HG03457 (cell line): ENCODE results near the gene ZSWIM3.
"Not testable (repeated sequence)": the region's sequence is repeated elsewhere in the genome, so short reads cannot be mapped to it uniquely, and the experiment has no call there.

Experiments
- ATAC-seq: cut with Tn5 transposase; IDR thresholded peaks from one replicate; pipeline ENCODE4 v1.9.1; 2021; ENCODE audit warnings: moderate number of reproducible peaks; ENCODE audit not compliant: unreplicated experiment

ZSWIM3 gene

DNA sequence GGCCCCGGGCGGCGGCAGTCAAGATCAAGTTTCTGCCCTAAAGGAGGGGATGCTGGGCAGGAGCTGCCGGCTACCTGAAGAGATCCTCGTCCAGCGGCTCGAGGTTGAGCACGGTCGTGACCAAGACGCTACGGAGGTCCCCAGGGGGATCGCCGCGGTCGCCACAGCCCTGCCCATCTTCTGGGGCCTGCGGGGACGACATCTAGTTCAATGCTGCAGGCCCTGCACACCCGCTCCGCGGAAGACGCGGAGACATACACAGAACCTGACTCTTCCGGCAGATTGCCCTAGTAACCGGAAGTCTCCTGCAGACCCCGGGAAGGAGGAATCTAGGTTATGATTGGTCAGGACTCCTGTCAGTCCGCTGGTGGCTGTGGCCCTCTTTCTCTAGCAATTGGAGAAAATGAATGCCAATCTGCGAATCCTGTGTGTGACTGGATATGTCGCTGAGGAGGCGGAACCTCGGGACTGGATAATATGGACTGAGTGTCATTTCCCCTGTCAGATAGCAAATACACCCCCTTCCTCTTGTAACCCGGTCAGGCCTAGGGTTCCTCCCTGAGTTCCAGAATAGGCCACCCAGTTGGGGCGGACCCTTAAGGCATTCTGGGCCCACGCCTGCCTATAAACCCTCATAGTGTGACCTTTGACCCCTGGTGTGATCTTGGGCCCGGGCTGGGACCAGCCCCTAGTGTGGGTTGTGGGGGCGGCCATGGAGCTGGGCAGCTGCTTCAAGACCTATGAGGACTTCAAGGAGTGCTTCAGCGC lies at the start of gene ZSWIM3, which contains the start of gene ACOT8:
Gene ZSWIM3, plus strand, starts transcription at position 501 of the 768 bp plus-strand sequence. Its CDS starts 212 bp downstream, at position 713.
Gene ACOT8, minus strand, starts transcription at position 279 of the 768 bp plus-strand sequence. Its CDS starts 77 bp downstream, at position 202.
- peak; percentile 83 for ATAC-seq

GRCh38 chr20:45810191-45810970 lies 47.0 kb upstream of the ZSWIM3 start:
- no peak for ATAC-seq

DNA sequence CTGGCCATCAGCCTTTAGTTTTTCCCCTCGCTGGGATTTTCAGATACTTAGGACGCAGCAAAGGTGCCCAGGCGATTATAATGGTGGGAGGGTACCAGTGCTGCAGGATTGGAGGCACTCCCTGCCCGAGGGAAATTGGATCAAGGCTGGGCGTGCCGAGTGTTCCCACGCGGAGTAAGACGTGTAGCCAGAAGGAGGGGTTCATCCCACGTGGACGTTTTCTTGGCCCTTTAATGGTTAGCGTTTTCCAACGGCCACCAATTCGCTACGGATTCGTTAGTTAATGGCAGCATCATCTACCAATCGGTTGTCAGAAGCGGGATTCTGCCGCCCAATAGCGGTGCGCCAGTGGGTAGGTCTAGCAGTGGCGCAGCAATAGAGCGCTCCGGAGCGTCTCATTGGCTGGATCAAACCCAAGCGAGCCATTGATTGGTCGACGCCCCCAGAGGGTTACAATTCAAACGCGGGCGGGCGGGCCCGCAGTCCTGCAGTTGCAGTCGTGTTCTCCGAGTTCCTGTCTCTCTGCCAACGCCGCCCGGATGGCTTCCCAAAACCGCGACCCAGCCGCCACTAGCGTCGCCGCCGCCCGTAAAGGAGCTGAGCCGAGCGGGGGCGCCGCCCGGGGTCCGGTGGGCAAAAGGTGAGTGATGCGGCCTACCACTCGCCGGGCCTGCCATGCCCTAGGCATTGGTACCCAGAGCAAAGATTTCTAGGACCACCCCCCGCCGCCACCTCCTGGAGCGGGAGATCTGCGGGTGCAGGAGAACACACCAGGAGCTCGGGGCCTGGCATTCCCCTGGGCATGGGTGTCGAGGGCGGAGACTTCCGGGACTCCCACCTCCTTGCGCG lies 45.0 kb upstream of the ZSWIM3 start, which contains the start of gene UBE2C:
Gene UBE2C, plus strand, starts transcription at position 488 of the 849 bp plus-strand sequence. Its CDS starts 52 bp downstream, at position 540.
- ATAC-seq: peak; percentile 85

GRCh38 chr20:45813006-45813340 lies 44.4 kb upstream of the ZSWIM3 start:
- ATAC-seq: no peak

GRCh38 chr20:45813489-45813888 lies 43.9 kb upstream of the ZSWIM3 start:
- no peak for ATAC-seq

DNA sequence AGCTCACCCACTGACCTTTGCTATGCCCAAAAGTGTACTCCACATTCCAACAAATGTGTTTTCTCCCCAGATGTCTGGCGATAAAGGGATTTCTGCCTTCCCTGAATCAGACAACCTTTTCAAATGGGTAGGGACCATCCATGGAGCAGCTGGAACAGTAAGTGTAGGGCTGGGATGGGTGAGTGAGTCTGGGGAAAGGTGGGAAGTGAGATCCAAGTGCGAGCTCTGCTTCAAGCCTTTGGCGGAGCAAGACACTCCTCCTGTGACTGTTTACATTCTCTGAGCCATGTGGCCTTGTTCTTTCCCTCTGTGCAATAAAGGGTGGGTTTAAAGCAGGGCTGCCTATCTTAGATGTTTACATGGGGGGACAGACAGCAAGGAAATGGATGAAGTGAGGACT lies 43.1 kb upstream of the ZSWIM3 start:
- ATAC-seq: no peak

DNA sequence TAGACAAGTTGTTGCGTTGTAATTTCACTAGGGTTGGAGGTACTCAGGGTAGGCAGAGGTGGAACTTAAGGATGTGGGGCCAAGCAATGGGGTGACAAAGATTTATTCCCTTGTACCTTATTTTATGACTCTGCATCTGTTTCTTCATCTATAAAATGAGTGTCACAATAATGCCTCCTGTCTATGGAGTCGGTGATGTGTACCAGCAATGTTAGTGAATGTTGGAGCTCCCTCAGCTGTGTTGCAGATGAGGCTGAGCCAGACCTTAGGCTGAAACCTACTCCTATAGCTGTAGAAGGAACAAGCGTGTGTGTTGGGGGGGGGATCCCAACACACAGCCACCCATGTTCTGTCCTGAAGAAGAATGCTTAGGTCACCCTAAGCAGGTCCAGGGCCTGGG lies 40.5 kb upstream of the ZSWIM3 start:
- ATAC-seq: no peak

GRCh38 chr20:45817376-45818194 lies 39.8 kb upstream of the ZSWIM3 start:
- no peak for ATAC-seq

DNA sequence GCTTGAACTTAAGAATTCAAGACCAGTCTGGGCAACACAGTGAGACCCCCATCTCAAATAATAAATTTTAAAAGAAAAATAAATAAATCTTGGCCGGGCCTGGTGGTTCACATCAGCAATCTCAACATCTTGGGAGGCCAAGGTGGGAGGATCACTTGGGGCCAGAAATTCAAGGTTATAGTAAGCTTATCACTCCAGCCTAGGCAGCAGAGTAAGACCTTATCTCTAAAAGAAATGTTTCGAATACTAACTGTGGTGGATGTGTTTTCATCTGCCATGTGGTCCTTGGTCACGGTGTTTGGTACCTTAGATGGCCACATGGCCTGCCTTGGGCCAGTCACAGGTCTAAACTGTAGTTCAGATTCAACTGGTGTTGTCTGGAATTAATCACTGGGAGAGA lies 39.2 kb upstream of the ZSWIM3 start:
- ATAC-seq: no peak

GRCh38 chr20:45819466-45819865 lies 37.9 kb upstream of the ZSWIM3 start:
- ATAC-seq: no peak

DNA sequence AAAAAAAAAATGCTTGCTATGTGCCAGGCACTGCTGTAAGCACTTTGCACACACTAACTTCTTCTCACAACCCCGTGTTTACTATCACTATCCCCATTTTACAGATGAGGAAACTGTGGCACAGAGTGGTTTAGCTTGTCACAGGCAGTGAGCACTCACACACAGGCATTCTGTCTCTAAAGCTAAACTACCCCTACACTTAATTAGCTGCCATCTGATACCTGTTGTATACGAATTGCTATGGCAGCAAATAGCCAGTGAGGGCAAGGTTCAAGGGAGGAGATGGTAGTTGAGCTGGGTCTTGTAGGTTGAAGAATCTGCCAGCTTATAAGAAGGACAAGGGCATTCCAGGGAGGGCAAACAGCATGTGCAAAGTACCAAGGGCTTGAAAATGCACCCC lies 35.5 kb upstream of the ZSWIM3 start:
- no peak for ATAC-seq

- ATAC-seq: no peak
Observed at GRCh38 chr20:45822857-45823256, 34.6 kb upstream of the ZSWIM3 start.

DNA sequence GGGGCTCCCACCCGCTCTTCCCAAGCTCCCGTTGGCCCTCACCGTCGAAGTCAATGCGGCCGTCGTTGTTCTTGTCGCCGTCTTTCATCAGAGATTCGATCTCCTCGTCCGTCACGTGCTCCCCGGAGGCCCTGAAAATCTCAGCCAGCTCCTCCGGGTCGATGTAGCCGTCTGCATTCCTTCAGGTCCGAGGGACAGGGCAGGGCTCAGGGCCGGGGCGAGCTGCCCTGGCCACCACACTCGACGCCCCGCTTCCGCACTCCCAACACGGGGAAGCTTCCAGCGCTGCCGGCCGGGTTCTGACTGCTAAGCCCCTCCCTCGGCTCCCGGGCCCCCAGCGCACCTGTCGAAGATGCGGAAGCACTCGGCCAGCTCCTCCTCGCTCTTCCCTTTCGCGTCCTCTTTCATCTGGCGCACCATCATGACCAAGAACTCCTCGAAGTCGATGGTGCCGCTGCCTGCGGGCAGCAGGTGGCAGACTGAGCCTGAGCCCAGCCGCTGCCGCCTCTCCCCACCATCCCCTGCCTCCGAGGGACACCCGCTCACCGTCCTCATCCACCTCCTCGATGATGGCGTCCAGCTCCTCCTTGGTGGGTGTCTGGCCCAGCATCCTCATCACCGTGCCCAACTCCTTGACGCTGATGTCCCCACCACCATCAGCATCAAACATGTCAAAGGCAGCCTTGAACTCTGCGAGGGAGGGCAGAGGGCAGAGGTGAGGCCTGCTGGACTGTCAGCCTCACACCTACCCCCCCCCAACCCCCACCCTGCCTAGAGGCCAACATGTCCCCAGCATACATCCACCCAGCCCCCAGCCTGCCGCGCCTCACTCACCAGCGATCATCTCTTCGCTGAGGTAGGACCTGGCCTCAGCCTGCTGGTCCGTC lies 33.2 kb upstream of the ZSWIM3 start:
- no peak for ATAC-seq

- no peak for ATAC-seq
Observed at GRCh38 chr20:45826381-45827019, 30.9 kb upstream of the ZSWIM3 start.

DNA sequence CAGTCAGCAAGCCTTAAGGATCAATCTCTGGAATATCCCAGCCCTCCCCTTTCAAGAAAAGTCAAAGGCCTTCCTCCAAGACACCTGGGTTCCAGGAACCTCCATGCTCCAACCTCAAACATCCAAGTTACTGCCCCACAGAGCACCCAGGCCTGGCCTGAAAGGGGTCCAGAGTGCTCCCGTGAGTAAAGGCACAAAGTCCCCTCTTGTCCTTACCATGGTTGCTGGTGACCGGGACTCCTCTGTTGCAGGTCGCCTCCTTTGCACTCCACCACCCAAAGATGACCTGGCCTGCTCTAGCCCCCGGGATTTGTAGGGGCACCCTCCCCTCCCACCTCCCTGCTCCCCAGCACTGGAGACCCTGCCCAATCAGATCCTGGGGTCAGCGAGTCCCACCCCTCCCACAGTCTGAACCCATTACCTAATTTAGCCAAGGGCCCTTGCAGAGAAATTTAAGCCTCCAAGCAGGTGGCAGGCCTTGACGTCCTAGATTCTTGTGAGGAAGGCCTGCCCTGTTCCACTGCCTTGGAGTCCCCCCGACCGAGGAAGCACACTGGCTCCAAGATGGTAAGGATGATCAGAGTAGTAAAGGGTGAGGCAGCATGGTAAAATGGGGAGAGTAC lies 30.3 kb upstream of the ZSWIM3 start, which contains the start of gene TNNC2:
Gene TNNC2, minus strand, starts transcription at position 283 of the 623 bp plus-strand sequence. Its CDS starts 64 bp downstream, at position 219.
- ATAC-seq: no peak

DNA sequence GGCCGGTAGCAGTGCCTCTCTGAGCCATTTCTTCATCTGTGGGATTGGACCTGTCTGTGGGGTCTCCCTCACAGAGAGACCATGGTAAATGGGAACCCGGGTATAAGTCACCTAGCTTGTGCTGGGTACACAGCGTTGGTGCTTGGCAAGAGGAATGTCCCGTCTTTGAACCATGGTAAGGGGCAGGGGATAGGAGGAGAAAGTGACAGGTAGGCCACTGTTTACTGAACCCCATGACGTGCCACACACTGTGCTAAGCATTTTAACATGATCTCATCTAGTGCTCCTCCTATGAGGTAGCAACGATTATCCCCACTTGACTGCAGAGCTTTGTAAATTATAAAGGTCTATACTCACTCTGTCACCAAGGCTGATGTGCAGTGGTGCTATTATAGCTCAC lies 29.7 kb upstream of the ZSWIM3 start:
- ATAC-seq: no peak

GRCh38 chr20:45828589-45828988 lies 28.8 kb upstream of the ZSWIM3 start:
- ATAC-seq: no peak

DNA sequence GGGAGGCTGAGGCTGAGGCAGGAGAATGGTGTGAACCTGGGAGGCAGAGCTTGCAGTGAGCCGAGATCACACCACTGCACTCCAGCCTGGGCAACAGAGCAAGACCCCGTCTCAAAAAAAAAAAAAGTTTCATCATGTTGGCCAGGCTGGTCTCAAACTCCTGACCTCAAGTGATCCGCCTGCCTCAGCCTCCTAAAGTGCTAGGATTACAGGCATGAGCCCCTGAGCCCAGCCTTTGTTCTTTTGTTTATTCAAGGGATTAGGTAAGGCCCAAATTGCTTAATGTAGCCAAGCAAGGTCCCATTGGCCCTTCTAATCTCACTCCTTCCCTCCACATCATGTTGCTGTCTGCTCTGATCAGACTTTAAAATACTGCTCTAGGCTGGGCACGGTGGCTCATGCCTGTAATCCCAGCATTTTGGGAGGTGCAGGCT lies 27.7 kb upstream of the ZSWIM3 start:
- ATAC-seq: not testable (repeated sequence)
